Endothelial cell of umbilical vein (primary cell): Measurements from ENCODE around the gene PAX5. TPM values are rescaled to one million over a fixed set of nuclear protein-coding genes. Genes with fewer than 3 reads are reported as not detected.

Experiments used
- BruUV-seq: library from RNA; stranded (reverse); fragments of 400-500 nt; replicated peaks from 2 replicates; lab custom pipeline; 2021; lab: Mats Ljungman, UMichigan
- CTCF ChIA-PET: fragments of 300-600, 350-600 bp; sonication (Branson Sonifier 250); formaldehyde crosslinking; loops from one replicate; lab custom pipeline; 2021; ENCODE audit warnings: antibody characterized with exemption, inconsistent platforms; lab: Charles Lee
- POLR2A ChIA-PET: fragments of 300-600, 350-600 bp; sonication (Branson Sonifier 250); formaldehyde crosslinking; loops from one replicate; lab custom pipeline; 2021; ENCODE audit warnings: antibody characterized with exemption, inconsistent platforms; lab: Charles Lee
- DNase-seq: peaks from one replicate; pipeline ENCODE4 v3.0.0-alpha.2; 2011; ENCODE audit warnings: low read depth, low spot score
- FAIRE-seq: peaks from 2 replicates; lab custom pipeline; 2011; peaks lifted over from hg19 to GRCh38; lab: Jason Lieb, UNC
- H2AFZ ChIP-seq: 2 replicates; pipeline ENCODE4 v1.6.0; 2012; ENCODE audit warnings: low read depth, low read length, control low read depth, inconsistent platforms
- H3K27ac ChIP-seq: 2 replicates; pipeline ENCODE4 v1.5.1; 2011; ENCODE audit warnings: low read depth, mild to moderate bottlenecking, control low read depth, low read length, moderate library complexity; ENCODE audit not compliant: insufficient read depth
- H3K27me3 ChIP-seq, 2 experiments: 2 replicates each; pipeline versions ENCODE4 v1.6.0 to v1.6.1; 2011; ENCODE audit warnings: low read length in 2 of 2, mixed read lengths in 1 of 2; ENCODE audit not compliant: control insufficient read depth in 2 of 2, insufficient read depth in 2 of 2
- H3K36me3 ChIP-seq, 2 experiments: 2 replicates in 1 of 2; 3 replicates in 1 of 2; pipeline ENCODE4 v1.5.1; 2011; ENCODE audit warnings: low read length in 2 of 2, mild to moderate bottlenecking in 1 of 2, moderate library complexity in 1 of 2; ENCODE audit not compliant: control insufficient read depth in 2 of 2, insufficient read depth in 2 of 2; ENCODE audit errors: extremely low read depth in 1 of 2
- H3K4me1 ChIP-seq: 3 replicates; pipeline ENCODE4 v1.5.1; 2011; ENCODE audit warnings: mild to moderate bottlenecking, low read length; ENCODE audit not compliant: control insufficient read depth, insufficient read depth; ENCODE audit errors: extremely low read depth
- H3K4me2 ChIP-seq: 2 replicates; pipeline ENCODE4 v1.6.1; 2011; ENCODE audit warnings: low read length, control low read depth, mixed read lengths; ENCODE audit not compliant: insufficient read depth
- H3K4me3 ChIP-seq, 3 experiments: fragments of 200-600 bp in 1 of 3; sonication (generic), shearing (Covaris generic) in 1 of 3; replicated peaks in 1 of 3; 2 replicates each; pipeline ENCODE4 v1.5.1; 2011 to 2016; ENCODE audit warnings: control low read depth in 3 of 3, low read length in 3 of 3, mild to moderate bottlenecking in 2 of 3, inconsistent platforms in 1 of 3, low read depth in 1 of 3, moderate library complexity in 1 of 3; ENCODE audit not compliant: insufficient read depth in 1 of 3
- H3K79me2 ChIP-seq: 2 replicates; pipeline ENCODE4 v1.6.0; 2012; ENCODE audit warnings: low read length, inconsistent platforms; ENCODE audit not compliant: control insufficient read depth, insufficient read depth
- H3K9ac ChIP-seq: replicated peaks from 2 replicates; pipeline ENCODE3; 2011; ENCODE audit warnings: low read length, control low read depth; ENCODE audit not compliant: insufficient read depth; ENCODE audit errors: extremely low read depth
- H3K9me1 ChIP-seq: replicated peaks from 3 replicates; pipeline ENCODE4 v1.6.0; 2011; ENCODE audit warnings: mild to moderate bottlenecking, low read length; ENCODE audit not compliant: control insufficient read depth, insufficient read depth; ENCODE audit errors: extremely low read depth
- H3K9me3 ChIP-seq: replicated peaks from 2 replicates; pipeline ENCODE4 v1.5.1; 2012; ENCODE audit warnings: low read length, inconsistent platforms; ENCODE audit not compliant: control insufficient read depth, insufficient read depth
- H4K20me1 ChIP-seq: replicated peaks from 2 replicates; pipeline ENCODE3; 2011; ENCODE audit warnings: mild to moderate bottlenecking, low read length; ENCODE audit not compliant: control insufficient read depth, insufficient read depth; ENCODE audit errors: extremely low read depth
- EZH2 ChIP-seq: IDR thresholded peaks from 2 replicates; pipeline ENCODE4 v1.6.1; 2012; ENCODE audit warnings: borderline replicate concordance, low read depth, mild to moderate bottlenecking, moderate library complexity, low read length, inconsistent platforms; ENCODE audit not compliant: severe bottlenecking
- FOS ChIP-seq: IDR thresholded peaks from 2 replicates; pipeline ENCODE4 v1.6.1; 2011; ENCODE audit warnings: mild to moderate bottlenecking, low read length, moderate library complexity, borderline replicate concordance; ENCODE audit not compliant: insufficient read depth
- GATA2 ChIP-seq: IDR thresholded peaks from 2 replicates; pipeline ENCODE4 v1.7.0; 2011; ENCODE audit warnings: low read depth, mild to moderate bottlenecking, moderate library complexity, mixed read lengths, low read length; ENCODE audit not compliant: insufficient read length, insufficient read depth
- JUN ChIP-seq: IDR thresholded peaks from 2 replicates; pipeline ENCODE4 v1.6.1; 2011; ENCODE audit warnings: borderline replicate concordance, low read depth; ENCODE audit not compliant: insufficient read length, insufficient read depth
- MYC ChIP-seq: IDR thresholded peaks from one replicate; pipeline ENCODE4 v1.6.1; 2011; ENCODE audit warnings: mild to moderate bottlenecking, low read depth, low read length
- POLR2AphosphoS5 ChIP-seq: IDR thresholded peaks from 2 replicates; pipeline ENCODE4 v1.6.1; 2012; ENCODE audit warnings: low read depth, mild to moderate bottlenecking, control low read depth, low read length, moderate library complexity; ENCODE audit not compliant: insufficient read depth
- dilution Hi-C: fragments of 300-500 bp; cut with MboI; formaldehyde crosslinking; loops from one replicate; pipeline ENCODE4 v1.15.0; 2019; ENCODE audit warnings: low sequenced_read_pairs; ENCODE audit not compliant: extremely low pct_ligation_motif_present
- intact Hi-C: fragments of 100-400 bp; cut with micrococcal nuclease; formaldehyde crosslinking; loops from one replicate; pipeline ENCODE4 v1.10.0; 2022
- polyA plus RNA-seq, 4 experiments: library from polyadenylated mRNA; depleted of rRNA in 3 of 4; stranded (reverse) in 3 of 4; unstranded in 1 of 4; fragments of >200 nt; gene quantifications; 2 replicates each; pipeline versions ENCODE4 v1.2.1 to v1.2.3, GENCODE V29; 2011 to 2012; ENCODE audit warnings: missing spikeins in 1 of 4
- total RNA-seq: library from RNA; stranded (reverse); gene quantifications from 2 replicates; pipeline ENCODE4 v1.2.3, GENCODE V29; 2021

The PAX5 gene
- total and polyA plus RNA-seq, 2 donors (not counting 3 experiments of a cell fraction or from before 2014, with no cell fraction given): not detected

GRCh38 chr9:37031081-37031480 is 3.0 kb downstream of the PAX5 start:
- intact Hi-C loops (no loop called here), dilution Hi-C loops (no loop called here)
- no peak overlapping the region for H2AFZ ChIP-seq
- DNase-seq: no peak
- H3K4me3 ChIP-seq: no peak overlapping the region
- no peaks in the 10 kb centered on the region for H3K79me2 ChIP-seq
- no peak overlapping the region for H3K9ac ChIP-seq
- no peak for FAIRE-seq
- POLR2A ChIA-PET: no interaction called here
- H3K4me1 ChIP-seq: peaks cover 12% of the 10 kb centered on the region
- no peaks in the 10 kb centered on the region for H4K20me1 ChIP-seq
- no TSS peak for BruUV-seq
- no peaks in the 10 kb centered on the region for H3K36me3 ChIP-seq
- no peak overlapping the region for H3K27ac ChIP-seq
- H3K4me2 ChIP-seq: no peak overlapping the region
- H3K9me1 ChIP-seq: no peaks in the 10 kb centered on the region
- CTCF ChIA-PET: no interaction called here
- no peak for TF ChIP-seq POLR2AphosphoS5
- TF ChIP-seq FOS: no peak
- no peak for TF ChIP-seq EZH2
- no peak for TF ChIP-seq GATA2
- TF ChIP-seq MYC: no peak
- TF ChIP-seq JUN: no peak
- peaks cover 88 to 98% of the 10 kb centered on the region in 2 experiments for H3K27me3 ChIP-seq
- H3K9me3 ChIP-seq: no peaks in the 10 kb centered on the region

- DNase-seq (no peak), FAIRE-seq (no peak)
- Histone ChIP-seq H3K27me3 (peaks cover 88 to 98% of the 10 kb centered on the region in 2 experiments), H3K9me1 (no peaks in the 10 kb centered on the region), H2AFZ (no peak overlapping the region), H3K4me1 (peaks cover 13% of the 10 kb centered on the region), H3K9me3 (no peaks in the 10 kb centered on the region), H3K27ac (no peak overlapping the region), H3K9ac (no peak overlapping the region), H3K79me2 (no peaks in the 10 kb centered on the region), H3K4me3 (no peak overlapping the region), H4K20me1 (no peaks in the 10 kb centered on the region), H3K36me3 (no peaks in the 10 kb centered on the region), H3K4me2 (no peak overlapping the region)
- TF ChIP-seq JUN: no peak
- ChIA-PET POLR2A (no interaction called here), CTCF (no interaction called here)
- dilution Hi-C loops: no loop called here
- intact Hi-C loops: no loop called here
- no TSS peak for BruUV-seq
Measured at GRCh38 chr9:37030611-37030939, 3.5 kb downstream of the PAX5 start.
